CD14-positive monocyte (primary cell): ENCODE measurements around the gene EVX2. TPM values are rescaled to one million over a fixed set of nuclear protein-coding genes. Genes with fewer than 3 reads are reported as not detected.
A peak's percentile ranks its signal among the peaks of the same experiment; 100 is the strongest.

Experiments
- DNase-seq, 3 donors: peaks; one replicate each; pipeline ENCODE4 v3.0.0-alpha.2; 2011 to 2022
- H2AFZ ChIP-seq: 2 replicates; pipeline ENCODE4 v1.6.0; 2012; ENCODE audit warnings: mild to moderate bottlenecking, low read depth, low read length, inconsistent platforms; ENCODE audit not compliant: insufficient read depth, poor library complexity, severe bottlenecking
- H3K27ac ChIP-seq, 2 donors: 1 replicate in 1 of 2; 2 replicates in 1 of 2; pipeline ENCODE4 v1.5.1; 2012 to 2013; ENCODE audit warnings: low read length in 2 of 2, control low read depth in 1 of 2, inconsistent platforms in 1 of 2, low read depth in 1 of 2, mild to moderate bottlenecking in 1 of 2
- H3K27me3 ChIP-seq, 2 donors: one replicate each; pipeline versions ENCODE4 v1.6.0 to v1.6.1; 2011 to 2013; ENCODE audit warnings: low read length in 2 of 2; ENCODE audit not compliant: control insufficient read depth in 2 of 2, insufficient read depth in 2 of 2
- H3K36me3 ChIP-seq, 2 donors: replicated peaks in 1 of 2; 1 replicate in 1 of 2; 2 replicates in 1 of 2; pipeline versions ENCODE4 v1.5.1 to v1.6.1; 2012 to 2013; ENCODE audit warnings: low read length in 2 of 2, control low read depth in 1 of 2, inconsistent platforms in 1 of 2, mild to moderate bottlenecking in 1 of 2; ENCODE audit not compliant: insufficient read depth in 2 of 2, control insufficient read depth in 1 of 2
- H3K4me1 ChIP-seq, 2 donors: 1 replicate in 1 of 2; 2 replicates in 1 of 2; pipeline versions ENCODE4 v1.5.1 to v1.6.1; 2012 to 2013; ENCODE audit warnings: low read length in 2 of 2, control low read depth in 1 of 2, inconsistent platforms in 1 of 2, mild to moderate bottlenecking in 1 of 2, moderate library complexity in 1 of 2; ENCODE audit not compliant: insufficient read depth in 2 of 2, control insufficient read depth in 1 of 2
- H3K4me2 ChIP-seq: replicated peaks from 2 replicates; pipeline ENCODE3; 2012; ENCODE audit warnings: low read length, moderate library complexity, mild to moderate bottlenecking; ENCODE audit not compliant: poor library complexity, severe bottlenecking; ENCODE audit errors: extremely low read depth
- H3K4me3 ChIP-seq, 3 experiments: fragments of 200-600 bp in 1 of 3; sonication (generic) in 1 of 3; replicated peaks in 1 of 3; 1 replicate in 2 of 3; 2 replicates in 1 of 3; pipeline ENCODE4 v1.5.1; 2011 to 2013; ENCODE audit warnings: low read length in 3 of 3, mild to moderate bottlenecking in 3 of 3, control low read depth in 2 of 3, low read depth in 2 of 3, inconsistent platforms in 1 of 3, moderate library complexity in 1 of 3
- H3K79me2 ChIP-seq: 2 replicates; pipeline ENCODE4 v1.6.0; 2012; ENCODE audit warnings: mild to moderate bottlenecking, control low read depth, inconsistent platforms, low read length, moderate library complexity; ENCODE audit not compliant: insufficient read depth
- H3K9ac ChIP-seq: 2 replicates; pipeline ENCODE4 v1.6.0; 2017; ENCODE audit warnings: low read length, mild to moderate bottlenecking; ENCODE audit not compliant: insufficient read depth, poor library complexity, severe bottlenecking
- H3K9me3 ChIP-seq, 2 donors: replicated peaks in 1 of 2; 1 replicate in 1 of 2; 2 replicates in 1 of 2; pipeline versions ENCODE4 v1.5.1 to v1.6.1; 2012 to 2013; ENCODE audit warnings: low read length in 2 of 2, control low read depth in 1 of 2; ENCODE audit not compliant: control insufficient read depth in 1 of 2, insufficient read depth in 1 of 2
- H4K20me1 ChIP-seq: 2 replicates; pipeline ENCODE4 v1.6.0; 2012; ENCODE audit warnings: mild to moderate bottlenecking, low read length, control low read depth, moderate library complexity; ENCODE audit not compliant: insufficient read depth
- H3K27ac Mint-ChIP-seq, 7 donors: one replicate each; pipeline ENCODE4 v1.8.0; 2020; ENCODE audit warnings: mild to moderate bottlenecking in 7 of 7, mixed read lengths in 7 of 7, moderate library complexity in 6 of 7, inconsistent platforms in 2 of 7
- H3K27me3 Mint-ChIP-seq, 3 donors: one replicate each; pipeline ENCODE4 v1.8.0; 2021 to 2022; ENCODE audit warnings: low read depth in 3 of 3, mild to moderate bottlenecking in 3 of 3, mixed read lengths in 3 of 3, moderate library complexity in 3 of 3, inconsistent platforms in 1 of 3
- H3K36me3 Mint-ChIP-seq, 2 donors: one replicate each; pipeline ENCODE4 v1.8.0; 2020; ENCODE audit warnings: mixed read lengths in 2 of 2, inconsistent platforms in 1 of 2, mild to moderate bottlenecking in 1 of 2
- H3K4me1 Mint-ChIP-seq: one replicate; pipeline ENCODE4 v1.8.0; 2020; ENCODE audit warnings: mild to moderate bottlenecking, mixed read lengths
- H3K4me3 Mint-ChIP-seq, 2 donors: one replicate each; pipeline ENCODE4 v1.8.0; 2020; ENCODE audit warnings: mild to moderate bottlenecking in 2 of 2, mixed read lengths in 2 of 2, moderate library complexity in 1 of 2
- H3K9me3 Mint-ChIP-seq, 7 donors: one replicate each; pipeline ENCODE4 v1.8.0; 2020 to 2022; ENCODE audit warnings: mixed read lengths in 7 of 7, mild to moderate bottlenecking in 6 of 7, moderate library complexity in 6 of 7, inconsistent platforms in 2 of 7
- WGBS: methylation state at CpG from one replicate; pipeline ENCODE4 v1.1.5; 2013; ENCODE audit warnings: missing lambda C conversion rate; ENCODE audit not compliant: insufficient coverage; 5-methylcytosine and 5-hydroxymethylcytosine counted together
- intact Hi-C, 2 donors: fragments of 100-400 bp; cut with micrococcal nuclease; formaldehyde crosslinking; loops; one replicate each; pipeline versions ENCODE4 v1.15.0 to v1.15.1; 2023
- polyA plus RNA-seq, 3 donors: library from polyadenylated mRNA; depleted of rRNA in 1 of 3; unstranded in 2 of 3; stranded (reverse) in 1 of 3; fragments of 300-500 nt in 2 of 3; fragments of >200 nt in 1 of 3; fragmentation: Illumina TruSeq in 2 of 3; gene quantifications; 1 replicate in 2 of 3; 2 replicates in 1 of 3; pipeline ENCODE4 v1.2.3, GENCODE V29; 2012 to 2021
- TF ChIP-seq, protein P1 (sequence below): fragments of 200-600 bp; IDR thresholded peaks from one replicate; pipeline ENCODE4 v1.8.0; 2022; ENCODE audit warnings: antibody characterized with exemption, mild to moderate bottlenecking

EVX2 gene
- polyA plus RNA-seq, 3 donors, result not detected

DNA sequence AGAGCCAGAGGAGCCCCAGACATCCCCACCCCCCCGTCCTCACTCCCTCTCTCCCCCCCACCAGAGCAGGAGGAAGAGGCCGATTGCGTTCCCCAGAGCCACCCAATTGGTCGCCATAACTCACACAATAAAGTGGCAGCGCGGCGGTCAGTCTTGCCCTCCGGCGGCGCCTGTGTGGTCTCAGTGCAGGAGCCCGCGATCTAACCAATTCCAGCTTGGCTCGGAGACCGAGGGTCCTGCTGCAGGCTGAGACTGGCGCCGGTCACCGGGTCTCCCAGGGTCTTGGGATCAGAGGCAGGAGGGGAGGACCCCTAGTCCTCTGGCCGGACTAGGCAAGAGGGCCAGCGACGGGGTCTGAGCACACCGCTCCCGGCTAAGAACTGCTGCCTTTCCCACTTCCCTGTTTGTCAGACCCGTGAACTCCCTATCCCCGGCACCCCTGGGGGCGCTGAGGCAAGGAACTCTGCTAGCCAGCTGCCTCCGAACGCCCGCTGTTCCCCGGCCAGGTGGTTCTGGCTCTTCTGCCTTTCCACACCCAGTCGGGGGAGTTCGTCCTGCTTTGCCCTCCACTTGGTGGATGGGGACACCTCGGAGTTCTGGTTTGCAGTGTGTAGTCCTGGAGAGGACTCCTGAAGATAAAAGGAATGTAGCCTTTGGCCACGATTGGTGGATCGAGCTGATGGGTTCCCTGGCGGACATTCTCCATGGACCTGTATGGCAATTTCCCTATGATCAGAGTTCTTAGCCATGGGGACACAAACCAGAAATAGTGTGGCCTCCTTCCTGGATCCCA lies 14.8 kb upstream of the EVX2 start:
- no peak overlapping the region for H3K4me3 ChIP-seq
- peaks cover 0 to 34% (median 18%) of the 10 kb centered on the region in 7 donors for H3K9me3 Mint-ChIP-seq
- no peaks in the 10 kb centered on the region for H3K79me2 ChIP-seq
- H3K9ac ChIP-seq, result no peak overlapping the region
- DNase-seq, result no peak
- H3K4me1 ChIP-seq, result peaks cover 12 to 16% of the 10 kb centered on the region in 2 donors
- H3K36me3 Mint-ChIP-seq, result peaks cover 0 to 5% of the 10 kb centered on the region in 2 donors
- peaks cover 0 to 82% of the 10 kb centered on the region in 2 donors for H3K9me3 ChIP-seq
- no peak overlapping the region for H2AFZ ChIP-seq
- no peak overlapping the region for H3K27ac Mint-ChIP-seq
- intact Hi-C loops, result loop anchor here (5.0 to 10.0 kb wide), 4 partner anchors 414 to 1764 kb away; partner anchors contain the start of gene SP9 (in 1 of the 2)
- peaks cover 98 to 99% (median 99%) of the 10 kb centered on the region in 3 donors for H3K27me3 Mint-ChIP-seq
- WGBS, result 5% methylated on average over 31 of the region's 35 CpGs
- H3K27ac ChIP-seq, result no peak overlapping the region
- H4K20me1 ChIP-seq, result no peaks in the 10 kb centered on the region
- peak overlapping the region in 1 of 2 donors; percentile 97 for H3K4me3 Mint-ChIP-seq
- TF ChIP-seq, protein P1, sequence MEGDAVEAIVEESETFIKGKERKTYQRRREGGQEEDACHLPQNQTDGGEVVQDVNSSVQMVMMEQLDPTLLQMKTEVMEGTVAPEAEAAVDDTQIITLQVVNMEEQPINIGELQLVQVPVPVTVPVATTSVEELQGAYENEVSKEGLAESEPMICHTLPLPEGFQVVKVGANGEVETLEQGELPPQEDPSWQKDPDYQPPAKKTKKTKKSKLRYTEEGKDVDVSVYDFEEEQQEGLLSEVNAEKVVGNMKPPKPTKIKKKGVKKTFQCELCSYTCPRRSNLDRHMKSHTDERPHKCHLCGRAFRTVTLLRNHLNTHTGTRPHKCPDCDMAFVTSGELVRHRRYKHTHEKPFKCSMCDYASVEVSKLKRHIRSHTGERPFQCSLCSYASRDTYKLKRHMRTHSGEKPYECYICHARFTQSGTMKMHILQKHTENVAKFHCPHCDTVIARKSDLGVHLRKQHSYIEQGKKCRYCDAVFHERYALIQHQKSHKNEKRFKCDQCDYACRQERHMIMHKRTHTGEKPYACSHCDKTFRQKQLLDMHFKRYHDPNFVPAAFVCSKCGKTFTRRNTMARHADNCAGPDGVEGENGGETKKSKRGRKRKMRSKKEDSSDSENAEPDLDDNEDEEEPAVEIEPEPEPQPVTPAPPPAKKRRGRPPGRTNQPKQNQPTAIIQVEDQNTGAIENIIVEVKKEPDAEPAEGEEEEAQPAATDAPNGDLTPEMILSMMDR, result no peak
- no peaks in the 10 kb centered on the region for H3K36me3 ChIP-seq
- H3K4me1 Mint-ChIP-seq, result peaks cover 23% of the 10 kb centered on the region
- H3K27me3 ChIP-seq, result peaks cover 96 to 100% of the 10 kb centered on the region in 2 donors
- no peak overlapping the region for H3K4me2 ChIP-seq

GRCh38 chr2:176097820-176098365 lies 14.1 kb upstream of the EVX2 start:
- no peak overlapping the region for H3K9ac ChIP-seq
- peak overlapping the region; percentile 72 for H2AFZ ChIP-seq
- no peak overlapping the region for H3K27ac ChIP-seq
- peak overlapping the region; percentile 75 for H3K4me2 ChIP-seq
- peaks cover 28% of the 10 kb centered on the region for H3K4me1 Mint-ChIP-seq
- H3K79me2 ChIP-seq, result no peaks in the 10 kb centered on the region
- no peak overlapping the region for H3K27ac Mint-ChIP-seq
- peaks cover 0 to 85% of the 10 kb centered on the region in 2 donors for H3K9me3 ChIP-seq
- DNase-seq, result no peak
- H3K27me3 Mint-ChIP-seq, result peaks cover 97 to 99% (median 98%) of the 10 kb centered on the region in 3 donors
- peaks cover 0 to 40% (median 18%) of the 10 kb centered on the region in 7 donors for H3K9me3 Mint-ChIP-seq
- H3K27me3 ChIP-seq, result peaks cover 93 to 100% of the 10 kb centered on the region in 2 donors
- H3K4me1 ChIP-seq, result peaks cover 18 to 22% of the 10 kb centered on the region in 2 donors
- 3% methylated on average over 10 of the region's 18 CpGs for WGBS
- H3K4me3 Mint-ChIP-seq, result peak overlapping the region; percentile 75 to 97
- TF ChIP-seq, protein P1, result no peak
- no peaks in the 10 kb centered on the region for H3K36me3 ChIP-seq
- H3K36me3 Mint-ChIP-seq, result peaks cover 0 to 4% of the 10 kb centered on the region in 2 donors
- intact Hi-C loops, result loop anchor here (5.0 to 10.0 kb wide), 4 partner anchors 413 to 1763 kb away; partner anchors contain the start of gene SP9 (in 1 of the 2)
- no peaks in the 10 kb centered on the region for H4K20me1 ChIP-seq
- peak overlapping the region in 1 of 3 experiments; percentile 73 for H3K4me3 ChIP-seq
